Skeletal muscle satellite cell (primary cell): ENCODE measurements around the gene ATP9A.

Experiments used
- H3K27me3 ChIP-seq: 2 replicates; pipeline ENCODE4 v1.7.0; 2013; ENCODE audit warnings: low read length; ENCODE audit not compliant: control insufficient read depth, insufficient read depth
- H3K36me3 ChIP-seq: 2 replicates; pipeline ENCODE4 v1.7.0; 2013; ENCODE audit warnings: mild to moderate bottlenecking, control low read depth, low read length; ENCODE audit not compliant: insufficient read depth
- H3K4me1 ChIP-seq: 2 replicates; pipeline ENCODE4 v1.7.0; 2013; ENCODE audit warnings: low read length; ENCODE audit not compliant: control insufficient read depth, insufficient read depth
- H3K4me2 ChIP-seq: 2 replicates; pipeline ENCODE4 v1.7.0; 2013; ENCODE audit warnings: mild to moderate bottlenecking, low read length
- H3K4me3 ChIP-seq: 2 replicates; pipeline ENCODE4 v1.7.0; 2013; ENCODE audit warnings: low read length
- H3K9ac ChIP-seq: 2 replicates; pipeline ENCODE4 v1.7.0; 2013; ENCODE audit warnings: mild to moderate bottlenecking, low read depth, low read length, moderate library complexity
- H3K9me3 ChIP-seq: replicated peaks from 2 replicates; pipeline ENCODE4 v1.7.0; 2013; ENCODE audit warnings: mild to moderate bottlenecking, control low read depth, low read length

ATP9A gene

DNA sequence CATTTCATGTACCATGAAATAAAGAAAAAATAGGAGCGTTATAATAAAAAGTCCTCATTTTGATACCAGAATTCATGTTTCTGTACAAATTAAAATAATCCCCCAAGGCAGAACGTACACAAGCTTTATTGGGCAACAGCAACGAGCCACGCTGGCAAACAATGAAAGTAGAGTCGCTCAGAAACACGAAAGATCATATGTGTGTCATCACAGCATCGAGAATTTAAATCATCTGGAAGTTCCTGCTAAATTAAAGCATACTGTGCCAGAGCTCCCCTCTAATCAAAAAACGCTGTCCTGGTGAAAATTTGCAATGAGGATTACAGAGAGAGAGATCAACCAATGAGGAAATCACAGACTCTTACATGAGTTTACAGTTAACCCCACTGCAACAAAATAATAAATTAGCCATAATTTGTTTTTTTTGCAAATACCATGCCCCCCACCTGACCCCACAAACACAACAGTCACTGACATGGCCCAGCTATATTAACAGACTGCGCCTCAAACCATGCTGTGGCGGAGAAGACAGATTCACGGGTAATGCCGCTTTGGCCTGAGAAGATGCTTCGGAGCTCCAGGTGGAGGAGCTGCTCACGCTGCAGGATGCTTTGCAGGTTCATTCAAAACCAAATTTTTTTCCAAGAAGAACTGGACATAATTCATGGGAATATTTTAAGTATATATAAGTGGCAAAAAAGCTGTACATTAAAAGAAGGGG lies 171.4 kb downstream of the ATP9A start:
- H3K4me2 ChIP-seq: no peak overlapping the region
- H3K27me3 ChIP-seq: peaks cover 5% of the 10 kb centered on the region
- H3K9ac ChIP-seq: no peak overlapping the region

DNA sequence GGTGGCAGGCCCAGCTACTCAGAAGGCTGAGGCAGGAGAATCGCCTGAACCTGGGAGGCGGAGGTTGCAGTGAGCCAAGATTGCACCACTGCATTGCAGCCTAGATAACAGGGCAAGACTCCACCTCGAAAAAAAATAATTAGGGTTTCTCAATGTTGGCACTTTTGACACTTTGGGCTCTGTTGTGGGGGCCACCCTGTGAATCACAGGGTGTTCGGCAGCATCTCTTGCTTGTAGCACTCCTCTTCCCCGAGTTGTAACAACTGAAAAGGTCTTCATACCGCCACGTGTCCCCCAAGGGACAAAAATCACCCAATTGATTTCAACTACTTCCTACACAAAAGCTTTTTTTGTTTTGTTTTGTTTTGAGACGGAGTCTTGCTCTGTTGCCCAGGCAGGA lies 172.4 kb downstream of the ATP9A start:
- no peak overlapping the region for H3K4me3 ChIP-seq
- H3K36me3 ChIP-seq: no peaks in the 10 kb centered on the region
- peaks cover 5% of the 10 kb centered on the region for H3K27me3 ChIP-seq
- no peak overlapping the region for H3K9ac ChIP-seq
- H3K9me3 ChIP-seq: no peaks in the 10 kb centered on the region
- H3K4me1 ChIP-seq: peaks cover 10% of the 10 kb centered on the region
- no peak overlapping the region for H3K4me2 ChIP-seq

More for the DNA sequence above, 171.4 kb downstream of the ATP9A start:
- Histone ChIP-seq H3K4me3 (no peak overlapping the region), H3K4me1 (peaks cover 10% of the 10 kb centered on the region), H3K9me3 (no peaks in the 10 kb centered on the region), H3K36me3 (no peaks in the 10 kb centered on the region)

- H3K36me3 ChIP-seq: no peaks in the 10 kb centered on the region
- H3K27me3 ChIP-seq: peaks cover 5% of the 10 kb centered on the region
- H3K9ac ChIP-seq: peak overlapping the region; percentile 61
- H3K4me1 ChIP-seq: peaks cover 10% of the 10 kb centered on the region
- H3K9me3 ChIP-seq: no peaks in the 10 kb centered on the region
- H3K4me2 ChIP-seq: peak overlapping the region; percentile 55
- no peak overlapping the region for H3K4me3 ChIP-seq
Observed at GRCh38 chr20:51595058-51595532, 173.1 kb downstream of the ATP9A start.

GRCh38 chr20:51594236-51595057 lies 173.7 kb downstream of the ATP9A start:
- no peaks in the 10 kb centered on the region for H3K36me3 ChIP-seq
- H3K9me3 ChIP-seq: no peaks in the 10 kb centered on the region
- peak overlapping the region; percentile 61 for H3K9ac ChIP-seq
- H3K27me3 ChIP-seq: peaks cover 5% of the 10 kb centered on the region
- peaks cover 10% of the 10 kb centered on the region for H3K4me1 ChIP-seq
- H3K4me3 ChIP-seq: no peak overlapping the region
- peak overlapping the region; percentile 55 for H3K4me2 ChIP-seq

GRCh38 chr20:51593584-51593983 lies 174.6 kb downstream of the ATP9A start:
- H3K4me3 ChIP-seq: no peak overlapping the region

DNA sequence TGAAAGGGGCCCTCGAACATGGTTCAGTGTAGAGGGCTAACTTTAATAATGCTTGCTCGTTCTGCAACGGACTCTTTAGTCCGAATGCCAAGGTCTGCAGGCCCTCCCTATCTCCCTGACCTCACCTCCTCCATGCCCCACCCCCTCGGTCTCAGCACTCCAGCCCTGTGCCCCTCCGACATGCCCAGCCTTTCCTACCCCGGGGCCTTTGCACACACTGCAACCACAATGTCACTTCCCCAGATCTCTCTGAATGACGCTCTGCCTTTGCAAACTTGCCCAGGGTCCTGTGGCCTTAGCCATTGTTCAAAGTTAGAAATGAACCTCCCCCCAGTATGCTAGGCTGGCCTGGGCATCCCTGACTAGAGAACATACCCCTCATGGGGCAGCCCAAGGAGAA lies 175.6 kb downstream of the ATP9A start:
- no peak overlapping the region for H3K4me3 ChIP-seq
- no peaks in the 10 kb centered on the region for H3K9me3 ChIP-seq
- H3K4me2 ChIP-seq: no peak overlapping the region
- H3K27me3 ChIP-seq: peaks cover 5% of the 10 kb centered on the region
- H3K4me1 ChIP-seq: peaks cover 10% of the 10 kb centered on the region
- H3K9ac ChIP-seq: no peak overlapping the region
- no peaks in the 10 kb centered on the region for H3K36me3 ChIP-seq

More at GRCh38 chr20:51593584-51593983, 174.6 kb downstream of the ATP9A start:
- Histone ChIP-seq H3K9me3 (no peaks in the 10 kb centered on the region), H3K4me1 (peaks cover 10% of the 10 kb centered on the region), H3K9ac (no peak overlapping the region), H3K4me2 (no peak overlapping the region), H3K36me3 (no peaks in the 10 kb centered on the region), H3K27me3 (peaks cover 5% of the 10 kb centered on the region)

GRCh38 chr20:51591871-51592270 lies 176.3 kb downstream of the ATP9A start:
- Histone ChIP-seq H3K4me3 (no peak overlapping the region), H3K9me3 (no peaks in the 10 kb centered on the region), H3K4me1 (peaks cover 10% of the 10 kb centered on the region), H3K9ac (no peak overlapping the region), H3K27me3 (peaks cover 5% of the 10 kb centered on the region), H3K36me3 (no peaks in the 10 kb centered on the region), H3K4me2 (no peak overlapping the region)

- no peak overlapping the region for H3K9ac ChIP-seq
- no peak overlapping the region for H3K4me3 ChIP-seq
- H3K27me3 ChIP-seq: peaks cover 8% of the 10 kb centered on the region
- no peaks in the 10 kb centered on the region for H3K36me3 ChIP-seq
- peaks cover 7% of the 10 kb centered on the region for H3K4me1 ChIP-seq
- no peaks in the 10 kb centered on the region for H3K9me3 ChIP-seq
- H3K4me2 ChIP-seq: no peak overlapping the region
Observed at GRCh38 chr20:51588762-51589161, 179.4 kb downstream of the ATP9A start.

GRCh38 chr20:51587145-51587544 lies 181.0 kb downstream of the ATP9A start:
- no peaks in the 10 kb centered on the region for H3K36me3 ChIP-seq

DNA sequence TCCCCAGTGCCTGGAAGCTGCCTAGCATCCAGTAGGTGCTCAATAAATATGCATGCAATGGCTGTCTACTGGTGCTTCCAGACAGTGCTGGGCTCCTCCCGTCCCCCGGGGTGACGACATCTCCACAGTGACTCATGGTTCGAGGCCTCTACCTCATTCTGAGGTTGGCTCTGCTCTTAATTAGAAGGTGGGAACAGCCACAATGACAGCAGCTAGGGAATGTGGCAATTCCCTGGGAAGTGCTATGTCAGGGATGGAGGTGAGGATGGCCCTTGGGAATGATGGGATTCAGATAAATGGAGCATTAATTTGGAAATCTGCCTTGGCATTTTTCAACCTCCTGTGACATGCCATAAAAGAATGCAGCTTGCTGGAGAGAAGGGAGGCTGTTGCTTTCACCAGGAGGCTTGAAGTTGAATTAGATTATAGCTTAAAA lies 182.2 kb downstream of the ATP9A start:
- Histone ChIP-seq H3K27me3 (peaks cover 28% of the 10 kb centered on the region), H3K36me3 (no peaks in the 10 kb centered on the region), H3K9me3 (no peaks in the 10 kb centered on the region), H3K4me2 (no peak overlapping the region), H3K4me1 (peaks cover 7% of the 10 kb centered on the region), H3K4me3 (no peak overlapping the region), H3K9ac (no peak overlapping the region)

More at GRCh38 chr20:51587145-51587544, 181.0 kb downstream of the ATP9A start:
- Histone ChIP-seq H3K4me3 (no peak overlapping the region), H3K4me2 (no peak overlapping the region), H3K9me3 (no peaks in the 10 kb centered on the region), H3K4me1 (peaks cover 7% of the 10 kb centered on the region), H3K27me3 (peaks cover 19% of the 10 kb centered on the region), H3K9ac (no peak overlapping the region)

DNA sequence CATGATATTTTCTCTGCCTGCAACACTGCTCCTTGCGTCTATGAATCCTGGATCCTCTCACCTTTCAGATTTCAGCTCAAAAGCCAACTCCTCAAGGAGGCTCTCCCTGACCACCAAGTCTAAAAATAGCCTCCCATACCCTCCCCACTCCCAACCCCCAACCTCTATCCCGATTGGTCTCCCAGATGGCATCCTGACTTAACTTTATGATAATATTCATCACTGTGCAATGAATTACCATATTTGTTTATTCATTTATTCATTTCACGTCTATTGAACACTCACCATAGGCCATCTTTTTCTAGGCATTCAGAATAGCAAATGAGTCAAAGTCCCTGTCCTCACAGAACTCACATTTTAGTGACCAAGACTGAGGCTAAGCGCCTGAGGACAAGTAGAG lies 183.0 kb downstream of the ATP9A start:
- Histone ChIP-seq H3K27me3 (peaks cover 37% of the 10 kb centered on the region), H3K4me3 (no peak overlapping the region), H3K9ac (no peak overlapping the region), H3K36me3 (no peaks in the 10 kb centered on the region), H3K4me2 (no peak overlapping the region), H3K9me3 (no peaks in the 10 kb centered on the region), H3K4me1 (peaks cover 7% of the 10 kb centered on the region)
